Measurements from ENCODE around the gene GOT2.
A peak's percentile ranks its signal among the peaks of the same experiment; 100 is the strongest.
"Not testable (repeated sequence)": the region's sequence is repeated elsewhere in the genome, so short reads cannot be mapped to it uniquely, and the experiment has no call there.

Gene GOT2

GRCh38 chr16:58716468-58716867 lies 17.6 kb downstream of the GOT2 start:
- DNase-seq, result no peak

GRCh38 chr16:58713742-58714141 lies 20.4 kb downstream of the GOT2 start:
- DNase-seq, result no peak

- no peak for DNase-seq
Observed at GRCh38 chr16:58709333-58709732, 24.8 kb downstream of the GOT2 start.

GRCh38 chr16:58699151-58699550 lies 35.0 kb downstream of the GOT2 start:
- no peak for DNase-seq

- DNase-seq, result no peak
Observed at GRCh38 chr16:58695368-58695767, 38.7 kb downstream of the GOT2 start.

GRCh38 chr16:58692450-58692849 lies 41.7 kb downstream of the GOT2 start:
- no peak for DNase-seq

- DNase-seq, result not testable (repeated sequence)
Observed at GRCh38 chr16:58686985-58687706, 47.0 kb downstream of the GOT2 start.

- no peak for DNase-seq
Observed at GRCh38 chr16:58685084-58685449, 49.0 kb downstream of the GOT2 start.

GRCh38 chr16:58684354-58685083 lies 49.6 kb downstream of the GOT2 start, which contains the start of gene SLC38A7:
TSS of gene SLC38A7 (minus strand) at chr16:58684770. CDS start at chr16:58680126, 4,644 bp downstream.
- DNase-seq, result peak; percentile 69

- DNase-seq, result no peak
Observed at GRCh38 chr16:58684001-58684353, 50.1 kb downstream of the GOT2 start.

- no peak for DNase-seq
Observed at GRCh38 chr16:58679763-58680162, 54.4 kb downstream of the GOT2 start.

- DNase-seq, result no peak
Observed at GRCh38 chr16:58678716-58679115, 55.4 kb downstream of the GOT2 start.

GRCh38 chr16:58678269-58678668 lies 55.8 kb downstream of the GOT2 start:
- DNase-seq, result no peak

- no peak for DNase-seq
Observed at GRCh38 chr16:58670946-58671583, 63.1 kb downstream of the GOT2 start.

- no peak for DNase-seq
Observed at GRCh38 chr16:58670177-58670576, 63.9 kb downstream of the GOT2 start.

- DNase-seq, result no peak
Observed at GRCh38 chr16:58665200-58665599, 68.9 kb downstream of the GOT2 start.

GRCh38 chr16:58661199-58661830 lies 72.8 kb downstream of the GOT2 start:
- DNase-seq, result peak; percentile 62

GRCh38 chr16:58659911-58660310 lies 74.2 kb downstream of the GOT2 start:
- DNase-seq, result not testable (repeated sequence)

- DNase-seq, result no peak
Observed at GRCh38 chr16:58658796-58659211, 75.3 kb downstream of the GOT2 start.

Data from SHP77 treated with DMSO at 0.1 percent for 48 hours (cell line).